WTC11 (cell line): Measurements from ENCODE around the gene KLHL22. TPM values are rescaled to one million over a fixed set of nuclear protein-coding genes. Genes with fewer than 3 reads are reported as not detected.
A peak's percentile ranks its signal among the peaks of the same experiment; 100 is the strongest.

Experiments
- ARID4B ChIP-seq: sonication (generic); formaldehyde crosslinking; IDR thresholded peaks from 2 replicates; pipeline ENCODE4 v1.8.0; 2023; ENCODE audit warnings: missing genetic modification reagents, mild to moderate bottlenecking, borderline replicate concordance
- ATF2 ChIP-seq: sonication (generic); formaldehyde crosslinking; IDR thresholded peaks from 2 replicates; pipeline ENCODE4 v1.8.1; 2022; ENCODE audit warnings: low read depth, missing genetic modification reagents, borderline replicate concordance
- CDX4 ChIP-seq: fragments of 250-450 bp; sonication (Bioruptor Pico); IDR thresholded peaks from 2 replicates; pipeline ENCODE4 v1.9.0; 2021; ENCODE audit warnings: moderate library complexity, mild to moderate bottlenecking, inconsistent platforms, borderline replicate concordance
- E2F4 ChIP-seq: sonication (generic); formaldehyde crosslinking; IDR thresholded peaks from 2 replicates; pipeline ENCODE4 v1.8.1; 2022; ENCODE audit warnings: low read depth, mild to moderate bottlenecking, moderate library complexity, missing genetic modification reagents, borderline replicate concordance
- ELF4 ChIP-seq: sonication (generic); formaldehyde crosslinking; IDR thresholded peaks from 2 replicates; pipeline ENCODE4 v1.8.1; 2022; ENCODE audit warnings: low read depth, mild to moderate bottlenecking, moderate library complexity, missing genetic modification reagents
- FOXK1 ChIP-seq: sonication (generic); formaldehyde crosslinking; IDR thresholded peaks from 2 replicates; pipeline ENCODE4 v1.8.0; 2022; ENCODE audit warnings: mild to moderate bottlenecking, moderate library complexity, missing genetic modification reagents
- GRHL2 ChIP-seq: fragments of 250-450 bp; sonication (Bioruptor Pico); IDR thresholded peaks from 2 replicates; pipeline ENCODE4 v1.8.0; 2022; ENCODE audit warnings: mild to moderate bottlenecking, moderate library complexity; ENCODE audit not compliant: insufficient replicate concordance, severe bottlenecking
- IRF1 ChIP-seq: sonication (generic); formaldehyde crosslinking; IDR thresholded peaks from 2 replicates; pipeline ENCODE4 v1.8.0; 2023; ENCODE audit warnings: missing genetic modification reagents
- IRF2 ChIP-seq: sonication (generic); formaldehyde crosslinking; IDR thresholded peaks from 2 replicates; pipeline ENCODE4 v1.8.0; 2022; ENCODE audit warnings: low read depth, missing genetic modification reagents, borderline replicate concordance
- NFE2L1 ChIP-seq: sonication (generic); formaldehyde crosslinking; IDR thresholded peaks from 2 replicates; pipeline ENCODE4 v1.8.1; 2023; ENCODE audit warnings: missing genetic modification reagents
- NR2C2 ChIP-seq: sonication (generic); formaldehyde crosslinking; IDR thresholded peaks from 2 replicates; pipeline ENCODE4 v1.8.0; 2022; ENCODE audit warnings: mild to moderate bottlenecking, missing genetic modification reagents
- NR3C1 ChIP-seq: sonication (generic); formaldehyde crosslinking; conservative IDR thresholded peaks from 2 replicates; pipeline ENCODE4 v1.8.1; 2023; ENCODE audit warnings: low read depth, mild to moderate bottlenecking, missing genetic modification reagents
- PREB ChIP-seq: sonication (generic); formaldehyde crosslinking; IDR thresholded peaks from 2 replicates; pipeline ENCODE4 v1.8.1; 2022; ENCODE audit warnings: mild to moderate bottlenecking, missing genetic modification reagents, moderate library complexity, borderline replicate concordance
- RORB ChIP-seq: fragments of 250-450 bp; sonication (Bioruptor Pico); IDR thresholded peaks from 2 replicates; pipeline ENCODE4 v1.9.0; 2021; ENCODE audit warnings: mild to moderate bottlenecking
- TP53 ChIP-seq: sonication (generic); formaldehyde crosslinking; IDR thresholded peaks from 2 replicates; pipeline ENCODE4 v1.8.1; 2023; ENCODE audit warnings: mild to moderate bottlenecking, missing genetic modification reagents
- ZNF232 ChIP-seq: sonication (generic); formaldehyde crosslinking; IDR thresholded peaks from 2 replicates; pipeline ENCODE4 v1.8.0; 2022; ENCODE audit warnings: mild to moderate bottlenecking, missing genetic modification reagents
- ZNF671 ChIP-seq: fragments of 250-450 bp; sonication (Bioruptor Pico); IDR thresholded peaks from 2 replicates; pipeline ENCODE4 v1.8.0; 2021; ENCODE audit warnings: mild to moderate bottlenecking
- total RNA-seq: library from RNA; stranded (reverse); gene quantifications from 3 replicates; pipeline ENCODE4 v1.2.3, GENCODE V29; 2021
- TF ChIP-seq, protein P1 (sequence below): sonication (generic); formaldehyde crosslinking; IDR thresholded peaks from 2 replicates; pipeline ENCODE4 v1.8.1; 2023; ENCODE audit warnings: mild to moderate bottlenecking, missing genetic modification reagents
- TF ChIP-seq, protein P2 (sequence below): sonication (generic); formaldehyde crosslinking; IDR thresholded peaks from 2 replicates; pipeline ENCODE4 v1.8.1; 2022; ENCODE audit warnings: mild to moderate bottlenecking, moderate library complexity, missing genetic modification reagents
- TF ChIP-seq, protein P3 (sequence below): sonication (generic); formaldehyde crosslinking; conservative IDR thresholded peaks from 2 replicates; pipeline ENCODE4 v1.8.1; 2023; ENCODE audit warnings: mild to moderate bottlenecking, low read depth, missing genetic modification reagents, moderate library complexity
- TF ChIP-seq, protein P4 (sequence below): fragments of 250-450 bp; sonication (Bioruptor Pico); IDR thresholded peaks from 2 replicates; pipeline ENCODE4 v1.9.0; 2021; ENCODE audit warnings: mild to moderate bottlenecking

Gene KLHL22
- total RNA-seq, 1 experiment from 2014 or later, result 15.7 TPM

GRCh38 chr22:20507253-20508066, 11.9 kb upstream of the KLHL22 start, which contains the start of gene MED15 (continued):
- TF ChIP-seq ATF2 (CRISPR knock-in tag) (no peak), GRHL2 (no peak), IRF2 (no peak), IRF1 (no peak), NR3C1 (CRISPR knock-in tag) (no peak), ELF4 (no peak), NR2C2 (CRISPR knock-in tag) (peak; percentile 86), NFE2L1 (CRISPR knock-in tag) (0 out of 2 replicates have a peak, but pooled peaks have one; percentile 7), FOXK1 (CRISPR knock-in tag) (peak; percentile 21; the same call in 1 of the 2 replicates), PREB (CRISPR knock-in tag) (no peak), TP53 (no peak), CDX4 (CRISPR knock-in tag) (no peak), ZNF232 (CRISPR knock-in tag) (no peak), ZNF671 (no peak), ARID4B (0 out of 2 replicates have a peak, but pooled peaks have one; percentile 71), RORB (CRISPR knock-in tag) (no peak), E2F4 (CRISPR knock-in tag) (no peak)
- TF ChIP-seq, protein P1, sequence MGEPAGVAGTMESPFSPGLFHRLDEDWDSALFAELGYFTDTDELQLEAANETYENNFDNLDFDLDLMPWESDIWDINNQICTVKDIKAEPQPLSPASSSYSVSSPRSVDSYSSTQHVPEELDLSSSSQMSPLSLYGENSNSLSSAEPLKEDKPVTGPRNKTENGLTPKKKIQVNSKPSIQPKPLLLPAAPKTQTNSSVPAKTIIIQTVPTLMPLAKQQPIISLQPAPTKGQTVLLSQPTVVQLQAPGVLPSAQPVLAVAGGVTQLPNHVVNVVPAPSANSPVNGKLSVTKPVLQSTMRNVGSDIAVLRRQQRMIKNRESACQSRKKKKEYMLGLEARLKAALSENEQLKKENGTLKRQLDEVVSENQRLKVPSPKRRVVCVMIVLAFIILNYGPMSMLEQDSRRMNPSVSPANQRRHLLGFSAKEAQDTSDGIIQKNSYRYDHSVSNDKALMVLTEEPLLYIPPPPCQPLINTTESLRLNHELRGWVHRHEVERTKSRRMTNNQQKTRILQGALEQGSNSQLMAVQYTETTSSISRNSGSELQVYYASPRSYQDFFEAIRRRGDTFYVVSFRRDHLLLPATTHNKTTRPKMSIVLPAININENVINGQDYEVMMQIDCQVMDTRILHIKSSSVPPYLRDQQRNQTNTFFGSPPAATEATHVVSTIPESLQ (CRISPR knock-in tag), result no peak
- TF ChIP-seq, protein P2, sequence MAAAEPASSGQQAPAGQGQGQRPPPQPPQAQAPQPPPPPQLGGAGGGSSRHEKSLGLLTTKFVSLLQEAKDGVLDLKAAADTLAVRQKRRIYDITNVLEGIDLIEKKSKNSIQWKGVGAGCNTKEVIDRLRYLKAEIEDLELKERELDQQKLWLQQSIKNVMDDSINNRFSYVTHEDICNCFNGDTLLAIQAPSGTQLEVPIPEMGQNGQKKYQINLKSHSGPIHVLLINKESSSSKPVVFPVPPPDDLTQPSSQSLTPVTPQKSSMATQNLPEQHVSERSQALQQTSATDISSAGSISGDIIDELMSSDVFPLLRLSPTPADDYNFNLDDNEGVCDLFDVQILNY (CRISPR knock-in tag), result 0 out of 2 replicates have a peak, but pooled peaks have one; percentile 24
- TF ChIP-seq, protein P3, sequence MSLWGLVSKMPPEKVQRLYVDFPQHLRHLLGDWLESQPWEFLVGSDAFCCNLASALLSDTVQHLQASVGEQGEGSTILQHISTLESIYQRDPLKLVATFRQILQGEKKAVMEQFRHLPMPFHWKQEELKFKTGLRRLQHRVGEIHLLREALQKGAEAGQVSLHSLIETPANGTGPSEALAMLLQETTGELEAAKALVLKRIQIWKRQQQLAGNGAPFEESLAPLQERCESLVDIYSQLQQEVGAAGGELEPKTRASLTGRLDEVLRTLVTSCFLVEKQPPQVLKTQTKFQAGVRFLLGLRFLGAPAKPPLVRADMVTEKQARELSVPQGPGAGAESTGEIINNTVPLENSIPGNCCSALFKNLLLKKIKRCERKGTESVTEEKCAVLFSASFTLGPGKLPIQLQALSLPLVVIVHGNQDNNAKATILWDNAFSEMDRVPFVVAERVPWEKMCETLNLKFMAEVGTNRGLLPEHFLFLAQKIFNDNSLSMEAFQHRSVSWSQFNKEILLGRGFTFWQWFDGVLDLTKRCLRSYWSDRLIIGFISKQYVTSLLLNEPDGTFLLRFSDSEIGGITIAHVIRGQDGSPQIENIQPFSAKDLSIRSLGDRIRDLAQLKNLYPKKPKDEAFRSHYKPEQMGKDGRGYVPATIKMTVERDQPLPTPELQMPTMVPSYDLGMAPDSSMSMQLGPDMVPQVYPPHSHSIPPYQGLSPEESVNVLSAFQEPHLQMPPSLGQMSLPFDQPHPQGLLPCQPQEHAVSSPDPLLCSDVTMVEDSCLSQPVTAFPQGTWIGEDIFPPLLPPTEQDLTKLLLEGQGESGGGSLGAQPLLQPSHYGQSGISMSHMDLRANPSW (CRISPR knock-in tag), result no peak
- TF ChIP-seq, protein P4, sequence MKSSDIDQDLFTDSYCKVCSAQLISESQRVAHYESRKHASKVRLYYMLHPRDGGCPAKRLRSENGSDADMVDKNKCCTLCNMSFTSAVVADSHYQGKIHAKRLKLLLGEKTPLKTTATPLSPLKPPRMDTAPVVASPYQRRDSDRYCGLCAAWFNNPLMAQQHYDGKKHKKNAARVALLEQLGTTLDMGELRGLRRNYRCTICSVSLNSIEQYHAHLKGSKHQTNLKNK (CRISPR knock-in tag), result no peak
